ENCODE data around the gene EMID1.

EMID1 gene

DNA sequence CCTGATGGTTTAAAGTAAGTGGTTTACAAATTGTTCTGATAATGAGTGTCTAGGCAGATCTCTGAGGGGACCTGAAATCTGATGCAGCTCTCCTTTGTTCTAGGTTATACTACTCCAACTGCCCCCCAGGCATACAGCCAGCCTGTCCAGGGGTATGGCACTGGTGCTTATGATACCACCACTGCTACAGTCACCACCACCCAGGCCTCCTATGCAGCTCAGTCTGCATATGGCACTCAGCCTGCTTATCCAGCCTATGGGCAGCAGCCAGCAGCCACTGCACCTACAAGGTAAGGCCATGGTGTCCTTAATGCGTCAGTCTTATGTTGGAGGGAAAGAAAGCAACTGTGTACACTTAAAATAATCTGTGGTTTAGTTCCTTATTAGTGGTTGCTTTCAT is 72.2 kb downstream of the EMID1 start:
- DNase-seq (ENCODE audit: low read depth in 1 of 2, low spot score in 1 of 2), result no peak

DNA sequence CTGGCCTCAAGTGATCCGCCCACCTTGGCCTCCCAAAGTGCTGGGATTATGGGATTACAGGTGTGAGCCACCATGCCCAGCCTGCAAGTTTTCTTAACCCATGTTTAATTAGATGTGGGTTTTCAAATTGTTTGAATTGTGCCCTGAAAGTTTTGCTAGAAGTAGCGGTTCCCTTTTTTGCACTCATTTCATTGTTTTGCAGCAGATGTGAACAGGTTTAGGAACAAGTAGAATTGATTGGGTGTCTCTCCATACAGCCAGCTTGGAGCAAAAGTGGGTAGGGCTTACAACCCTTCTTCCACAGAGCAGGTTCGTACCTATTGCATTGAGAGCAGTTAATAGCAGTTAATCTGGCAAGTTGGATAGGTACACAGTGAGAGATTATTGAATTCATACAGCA is 78.5 kb downstream of the EMID1 start:
- no peak for DNase-seq (ENCODE audit: low read depth in 1 of 2, low spot score in 1 of 2)

DNA sequence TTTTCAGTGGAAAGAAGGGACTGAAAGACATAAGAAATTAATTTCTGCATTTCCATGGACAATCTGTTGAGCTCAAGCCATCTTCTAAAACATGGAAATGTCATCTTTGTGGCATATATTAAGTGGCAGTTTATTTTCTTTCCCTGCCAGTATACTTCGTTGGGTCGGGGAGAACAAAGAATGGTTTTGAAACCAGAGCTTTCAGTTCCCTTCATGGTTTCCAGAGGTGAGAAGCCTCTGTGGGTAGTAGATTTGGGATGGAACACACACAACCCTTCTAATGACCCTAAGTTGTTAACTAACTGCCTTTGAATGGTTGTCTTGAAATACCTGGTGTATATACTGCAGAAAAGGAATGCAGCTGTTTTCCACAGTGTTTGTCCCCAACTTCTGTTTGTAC is 83.1 kb downstream of the EMID1 start:
- DNase-seq (ENCODE audit: low read depth in 1 of 2, low spot score in 1 of 2), result no peak

DNA sequence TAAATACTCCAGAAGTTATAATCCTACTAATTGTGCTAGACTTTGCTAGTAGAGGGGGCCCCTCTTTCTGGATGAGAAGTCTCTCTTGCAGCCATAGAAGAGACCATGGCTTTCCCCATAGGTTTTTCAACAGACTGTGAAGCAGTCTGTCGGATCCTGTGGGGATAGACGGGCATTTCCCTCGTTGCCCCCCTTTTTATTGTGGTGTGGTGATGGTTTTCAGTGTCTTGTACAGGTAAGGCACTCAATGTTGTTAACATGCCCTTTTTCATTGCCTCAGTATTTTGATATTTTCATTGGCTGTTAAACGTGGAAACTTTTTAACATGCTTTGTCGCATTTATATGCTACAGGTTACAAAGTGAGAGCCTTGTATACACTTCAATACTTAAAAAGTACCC is 84.4 kb downstream of the EMID1 start:
- no peak for DNase-seq (ENCODE audit: low read depth in 1 of 2, low spot score in 1 of 2)

DNA sequence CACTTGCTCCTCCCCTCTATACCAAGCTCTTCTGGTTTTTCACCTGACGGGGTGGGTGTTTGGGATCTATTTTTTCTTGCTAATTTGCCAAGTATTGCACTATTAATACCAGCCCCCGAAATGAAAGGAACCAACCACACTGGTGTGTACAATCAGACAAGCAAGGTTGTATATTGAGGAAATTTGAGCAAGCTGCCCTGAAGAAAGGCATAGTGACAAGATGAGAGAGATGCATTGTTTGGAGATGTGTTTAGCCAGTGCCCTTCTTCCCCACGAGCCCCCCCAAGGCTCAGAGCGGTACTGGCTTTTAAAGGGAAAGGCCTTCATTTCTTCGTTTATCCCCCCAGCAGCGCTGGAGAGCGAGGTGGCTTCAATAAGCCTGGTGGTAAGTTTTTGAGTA is 85.5 kb downstream of the EMID1 start:
- no peak for DNase-seq (ENCODE audit: low read depth in 1 of 2, low spot score in 1 of 2)

DNA sequence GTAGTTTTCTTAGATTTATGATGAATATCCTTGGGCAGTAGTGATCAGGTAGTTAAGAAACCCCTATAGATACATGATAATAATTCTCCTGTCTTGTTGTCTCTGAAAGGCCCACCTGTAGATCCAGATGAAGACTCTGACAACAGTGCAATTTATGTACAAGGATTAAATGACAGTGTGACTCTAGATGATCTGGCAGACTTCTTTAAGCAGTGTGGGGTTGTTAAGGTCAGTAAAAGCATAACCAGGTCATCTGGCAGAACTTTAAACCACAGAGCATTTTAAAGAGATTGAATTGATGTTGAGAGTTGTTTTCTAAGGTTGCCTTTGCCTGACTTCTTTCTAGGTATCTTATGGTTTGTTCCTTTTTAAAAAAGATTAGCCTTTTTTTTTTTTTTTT is 86.7 kb downstream of the EMID1 start:
- no peak for DNase-seq (ENCODE audit: low read depth in 1 of 2, low spot score in 1 of 2)

DNA sequence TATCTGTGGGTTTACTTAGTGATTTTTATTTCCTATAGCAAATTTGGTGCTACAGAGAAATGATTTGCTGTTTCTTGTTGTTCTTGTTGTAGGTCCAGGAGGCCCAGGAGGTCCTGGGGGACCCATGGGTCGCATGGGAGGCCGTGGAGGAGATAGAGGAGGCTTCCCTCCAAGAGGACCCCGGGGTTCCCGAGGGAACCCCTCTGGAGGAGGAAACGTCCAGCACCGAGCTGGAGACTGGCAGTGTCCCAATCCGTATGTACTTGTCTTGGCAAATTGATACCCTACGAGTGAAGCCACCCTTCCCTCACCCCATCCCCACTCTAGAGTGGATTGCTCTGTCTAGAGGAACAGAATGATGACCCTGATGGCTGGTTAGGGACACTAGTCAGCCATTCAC is 92.9 kb downstream of the EMID1 start:
- DNase-seq (ENCODE audit: low read depth in 1 of 2, low spot score in 1 of 2), result no peak

DNA sequence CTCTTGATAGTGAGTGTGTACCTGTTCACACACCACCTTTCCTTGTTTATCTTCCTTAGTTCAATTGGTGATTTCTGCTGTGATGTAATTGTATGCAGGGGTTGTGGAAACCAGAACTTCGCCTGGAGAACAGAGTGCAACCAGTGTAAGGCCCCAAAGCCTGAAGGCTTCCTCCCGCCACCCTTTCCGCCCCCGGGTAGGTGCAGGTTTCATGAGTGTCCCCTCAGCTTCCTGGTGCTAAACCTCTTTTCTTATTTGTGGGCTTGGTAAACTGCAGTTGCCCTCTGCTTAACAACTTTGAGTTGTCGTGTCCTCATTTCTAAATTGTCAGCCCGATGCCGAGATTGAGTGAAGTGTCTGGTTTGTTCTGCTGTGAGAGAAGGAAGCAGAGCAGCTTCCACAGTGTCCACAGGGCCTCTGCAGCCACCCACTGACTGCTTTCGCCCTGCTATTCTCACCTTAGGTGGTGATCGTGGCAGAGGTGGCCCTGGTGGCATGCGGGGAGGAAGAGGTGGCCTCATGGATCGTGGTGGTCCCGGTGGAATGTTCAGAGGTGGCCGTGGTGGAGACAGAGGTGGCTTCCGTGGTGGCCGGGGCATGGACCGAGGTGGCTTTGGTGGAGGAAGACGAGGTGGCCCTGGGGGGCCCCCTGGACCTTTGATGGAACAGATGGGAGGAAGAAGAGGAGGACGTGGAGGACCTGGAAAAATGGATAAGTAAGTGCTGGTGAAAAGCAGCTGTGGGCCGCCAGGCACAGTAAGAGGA is 93.6 kb downstream of the EMID1 start:
- no peak for DNase-seq (ENCODE audit: low read depth in 1 of 2, low spot score in 1 of 2)

DNA sequence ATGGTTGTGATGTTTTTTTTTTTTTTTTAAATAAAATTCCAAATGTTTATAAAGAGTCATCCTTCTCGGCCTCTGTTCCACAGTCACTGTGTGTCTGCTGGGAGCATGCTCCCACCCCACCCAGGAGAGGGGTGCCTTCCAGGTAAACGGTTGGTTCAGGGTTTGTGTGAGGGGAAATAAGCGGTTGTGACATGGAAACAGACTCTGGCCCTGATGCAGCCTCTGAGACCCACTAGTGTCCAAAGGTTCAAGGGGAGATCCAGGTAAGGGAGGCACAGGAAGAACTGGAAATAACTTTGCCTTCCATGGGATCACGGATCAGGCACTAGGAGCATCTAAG is 94.7 kb downstream of the EMID1 start:
- DNase-seq (ENCODE audit: low read depth in 1 of 2, low spot score in 1 of 2), result no peak

DNA sequence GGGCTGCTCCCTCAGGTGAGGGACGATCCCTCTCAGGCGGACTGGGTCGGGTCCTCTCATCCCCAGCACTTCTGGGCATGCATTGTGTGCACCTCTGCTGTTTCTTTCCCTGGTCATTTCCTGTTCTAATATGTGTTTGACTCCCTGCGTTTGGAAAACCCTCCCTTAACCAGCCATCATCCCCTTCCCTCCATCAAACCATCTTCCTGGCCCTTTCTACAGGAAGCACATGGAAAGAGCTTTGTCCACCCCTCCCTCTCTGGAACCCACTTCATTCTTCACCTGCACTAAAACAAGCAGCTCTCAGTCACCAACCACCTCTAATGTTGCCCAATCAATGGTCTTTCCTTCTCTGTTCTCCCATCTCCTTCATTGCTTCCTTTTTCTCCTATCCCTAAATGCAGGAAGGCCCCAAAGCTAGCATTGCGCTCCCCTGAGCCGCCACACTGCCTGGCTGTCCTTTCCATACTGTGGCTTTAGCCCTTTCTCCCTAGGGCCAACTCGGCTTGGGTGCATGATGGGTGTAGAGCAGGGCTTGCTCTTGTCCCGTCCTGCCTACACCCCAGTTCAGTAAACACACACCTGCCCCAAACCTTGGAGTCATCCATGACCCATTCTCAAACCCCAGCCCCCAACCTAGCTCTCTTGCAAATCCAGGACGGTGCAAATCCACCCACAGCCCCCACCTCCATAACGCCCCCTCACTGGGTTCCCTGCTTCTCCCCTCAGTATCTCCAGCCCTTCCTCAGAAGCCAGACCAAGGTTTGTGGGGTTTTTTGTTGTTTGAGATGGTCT is 95.3 kb downstream of the EMID1 start:
- DNase-seq (ENCODE audit: low read depth in 1 of 2, low spot score in 1 of 2), result no peak

DNA sequence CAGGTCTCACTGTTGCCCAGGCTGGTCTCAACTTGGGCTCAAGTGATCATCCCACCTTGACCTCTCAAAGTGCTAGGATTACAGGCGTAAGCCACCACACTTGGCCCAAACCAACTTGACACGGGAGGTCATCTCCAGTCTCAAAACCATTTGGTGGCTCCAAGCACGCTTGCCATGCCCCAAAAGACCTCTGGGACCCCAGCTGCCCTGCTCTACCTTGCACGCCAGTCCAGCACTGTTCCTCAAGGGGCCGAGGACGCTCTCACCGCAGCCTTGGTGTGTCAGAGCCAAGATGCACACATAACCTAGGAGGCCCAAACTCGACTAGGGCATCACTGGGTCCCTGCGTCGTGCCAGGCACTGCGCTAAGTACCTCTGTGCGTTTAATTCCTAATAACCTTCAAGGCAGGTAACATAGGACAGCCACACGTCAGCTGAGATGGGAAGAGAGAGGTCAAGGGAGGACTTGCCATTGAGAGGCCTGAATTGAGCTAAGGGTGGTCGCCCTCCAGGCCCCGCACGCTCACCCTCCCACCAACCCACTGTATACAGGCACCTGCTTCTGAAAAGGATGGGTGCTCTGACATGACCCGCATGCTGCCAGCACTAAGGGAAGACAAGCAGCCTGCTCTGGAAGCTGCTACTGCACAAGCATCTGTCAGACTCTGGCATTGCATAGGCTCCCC is 96.2 kb downstream of the EMID1 start:
- no peak for DNase-seq (ENCODE audit: low read depth in 1 of 2, low spot score in 1 of 2)

DNA sequence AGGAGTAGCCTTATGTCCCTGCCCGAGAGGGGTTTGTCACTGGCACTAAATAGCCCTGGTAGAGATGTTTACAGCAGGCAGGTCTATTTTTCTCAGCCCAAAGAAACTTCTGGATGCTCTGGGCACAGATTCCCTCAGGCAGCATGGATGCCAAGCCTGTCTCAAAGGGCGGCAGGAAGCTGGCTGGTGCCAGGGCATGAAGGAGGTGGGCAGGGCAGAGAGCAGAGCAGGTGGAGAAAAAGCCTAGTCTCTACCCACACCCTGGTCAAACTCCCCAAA is 96.6 kb downstream of the EMID1 start:
- no peak for DNase-seq (ENCODE audit: low read depth in 1 of 2, low spot score in 1 of 2)

DNA sequence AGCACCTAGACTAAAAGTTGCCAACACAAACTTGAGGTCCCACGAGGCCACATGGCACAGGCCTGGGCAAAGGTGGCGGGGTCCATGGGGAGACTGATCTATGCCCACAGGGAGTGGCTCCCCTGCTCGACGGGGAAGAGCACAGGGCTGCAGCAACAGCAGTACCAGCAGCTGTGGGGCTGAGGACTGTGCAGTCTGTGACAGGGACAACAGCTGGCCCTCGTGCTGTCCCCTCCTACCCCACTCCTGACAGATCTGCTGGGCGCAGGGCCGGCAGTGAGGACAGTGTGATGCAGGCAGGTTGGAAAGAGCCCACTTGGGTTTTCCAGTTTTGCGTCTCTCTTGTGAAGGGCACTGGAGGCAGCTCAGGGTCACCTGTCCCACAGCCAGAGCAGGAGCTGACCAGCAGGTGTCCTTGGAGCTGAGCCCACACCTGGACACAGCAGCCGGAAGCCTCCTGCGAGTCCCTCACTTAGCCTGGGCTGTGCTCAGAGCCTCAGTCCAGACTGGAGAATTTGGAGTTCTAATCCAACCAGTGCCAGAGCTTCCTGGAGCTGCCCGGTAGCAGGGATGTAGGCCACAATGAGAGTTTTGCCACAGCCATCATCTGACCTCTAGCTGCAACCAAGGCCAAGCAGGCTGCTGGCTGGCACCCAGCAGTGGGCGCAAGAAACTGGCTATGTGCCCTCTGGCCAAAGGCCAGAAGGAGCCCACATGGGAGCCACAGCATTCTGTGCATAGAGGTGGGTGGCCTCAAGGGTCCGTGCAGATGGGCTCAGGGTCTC is 97.2 kb downstream of the EMID1 start:
- DNase-seq (ENCODE audit: low read depth in 1 of 2, low spot score in 1 of 2), result no peak

DNA sequence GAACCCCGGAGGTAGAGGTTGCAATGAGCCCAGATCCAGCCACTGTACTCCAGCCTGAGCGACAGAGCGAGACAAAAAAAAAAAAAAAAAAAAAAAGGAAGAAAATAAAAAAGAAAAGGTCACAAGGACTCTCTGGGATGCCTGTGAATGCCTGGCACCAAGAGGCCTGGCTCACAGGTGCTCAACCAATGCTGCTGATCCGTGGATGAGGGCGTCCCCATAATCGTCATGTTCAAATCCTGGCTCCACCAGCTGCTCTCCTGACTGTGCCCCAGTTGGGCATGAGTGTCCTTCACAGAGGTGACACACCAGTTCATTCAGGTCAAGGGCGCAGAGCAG is 100.1 kb downstream of the EMID1 start:
- no peak for DNase-seq (ENCODE audit: low read depth in 1 of 2, low spot score in 1 of 2)

DNA sequence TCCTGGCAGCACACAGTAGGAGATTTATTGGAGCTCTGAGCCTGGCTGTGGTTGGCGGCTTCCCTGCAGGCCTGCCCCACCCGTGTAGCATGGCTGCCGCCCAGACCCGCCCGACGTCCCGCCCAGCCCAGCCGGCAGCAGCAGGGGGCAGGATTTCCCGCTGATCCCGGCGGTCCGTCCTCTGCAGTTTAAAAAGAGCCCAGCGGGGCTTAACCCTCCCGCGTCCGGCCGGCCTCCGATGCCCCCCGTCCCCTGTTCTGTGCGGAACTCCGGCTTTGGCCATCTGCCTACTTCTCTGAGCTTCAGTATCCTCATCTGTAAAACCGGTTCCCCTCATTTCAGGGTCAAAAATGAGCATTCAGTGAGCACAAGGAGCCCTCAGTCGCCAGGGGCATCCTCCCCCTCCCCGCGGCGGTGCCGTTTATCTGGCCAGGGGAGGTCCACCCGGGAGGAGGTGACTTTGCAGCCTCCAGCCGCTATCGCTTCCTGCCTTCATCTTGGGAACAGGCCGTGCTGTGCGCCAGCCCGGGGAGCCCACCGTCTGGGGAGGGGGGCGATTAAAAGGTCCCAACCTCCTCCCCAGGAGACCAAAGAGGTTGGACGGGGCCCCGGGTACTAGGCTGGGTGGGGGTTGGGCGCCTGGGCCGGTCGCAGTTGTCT is 100.6 kb downstream of the EMID1 start, which contains the start of gene GAS2L1:
TSS of gene GAS2L1 (plus strand) at position 476 of the 660 bp plus-strand sequence. CDS start 1,456 bp downstream, outside the sequence.
- DNase-seq (ENCODE audit: low read depth in 1 of 2, low spot score in 1 of 2), result no peak

DNA sequence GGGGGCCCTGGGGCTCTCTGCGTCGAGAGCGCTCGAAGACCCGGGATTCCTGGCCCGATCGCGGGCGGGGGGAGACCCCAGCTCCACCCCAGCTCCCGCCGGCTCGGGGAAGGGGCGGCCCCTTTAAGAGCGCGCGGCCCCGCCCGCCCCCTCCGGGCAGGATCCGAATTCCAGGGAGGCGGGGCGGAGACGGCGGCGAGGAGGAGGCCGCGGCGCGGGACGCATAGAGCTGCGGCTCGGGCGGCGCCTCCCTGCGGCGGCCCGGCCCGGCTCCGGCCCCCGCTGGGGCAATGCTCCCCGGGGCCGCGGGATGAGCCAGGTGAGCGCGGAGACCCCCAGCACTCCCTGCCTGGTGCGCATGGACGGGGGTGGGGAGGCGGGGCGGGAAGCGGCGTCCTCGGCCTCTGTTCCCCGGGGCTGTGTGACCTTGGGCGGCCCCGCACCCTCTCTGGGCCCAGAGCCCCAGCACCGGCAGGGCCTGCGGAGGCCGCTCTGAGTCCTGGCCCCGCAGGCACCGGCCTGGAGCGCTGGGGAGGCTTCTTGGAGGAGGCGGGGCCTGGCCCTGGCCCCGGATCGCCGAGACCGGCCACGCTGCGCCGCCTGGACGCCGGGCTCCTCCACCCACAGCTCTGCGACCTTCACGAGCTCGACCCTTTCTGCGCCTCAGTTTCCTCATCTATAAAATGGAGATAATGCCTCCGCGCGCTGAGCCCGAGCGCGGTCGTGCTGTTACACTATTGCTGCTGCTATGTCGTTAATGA is 101.3 kb downstream of the EMID1 start:
- no peak for DNase-seq (ENCODE audit: low read depth in 1 of 2, low spot score in 1 of 2)

DNA sequence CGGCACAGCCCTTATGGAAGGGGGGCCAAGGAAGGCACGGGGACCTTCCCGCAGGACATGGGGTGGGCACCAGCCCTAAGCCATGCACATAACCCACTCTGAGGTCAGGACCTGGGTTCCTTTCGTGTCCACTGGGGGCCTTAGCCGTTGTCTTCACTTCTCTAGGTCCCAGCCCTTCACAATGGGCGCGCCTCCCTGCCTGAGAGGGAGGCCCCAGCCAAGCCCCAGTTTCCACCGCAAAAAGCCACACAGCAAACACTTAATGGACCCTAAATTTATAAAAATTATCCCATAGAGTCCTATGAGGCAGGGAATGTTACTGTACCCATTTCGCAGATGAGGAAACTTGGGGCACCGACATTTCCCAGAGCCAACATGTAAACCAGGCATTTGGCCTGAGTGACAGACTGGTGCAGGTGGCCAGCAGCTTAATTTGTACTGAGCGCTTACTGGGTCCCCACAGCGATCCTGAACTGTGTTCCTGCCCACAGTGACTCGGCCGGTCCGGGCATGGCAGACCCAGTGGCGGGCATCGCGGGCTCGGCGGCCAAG is 102.0 kb downstream of the EMID1 start:
- DNase-seq (ENCODE audit: low read depth in 1 of 2, low spot score in 1 of 2), result no peak

DNA sequence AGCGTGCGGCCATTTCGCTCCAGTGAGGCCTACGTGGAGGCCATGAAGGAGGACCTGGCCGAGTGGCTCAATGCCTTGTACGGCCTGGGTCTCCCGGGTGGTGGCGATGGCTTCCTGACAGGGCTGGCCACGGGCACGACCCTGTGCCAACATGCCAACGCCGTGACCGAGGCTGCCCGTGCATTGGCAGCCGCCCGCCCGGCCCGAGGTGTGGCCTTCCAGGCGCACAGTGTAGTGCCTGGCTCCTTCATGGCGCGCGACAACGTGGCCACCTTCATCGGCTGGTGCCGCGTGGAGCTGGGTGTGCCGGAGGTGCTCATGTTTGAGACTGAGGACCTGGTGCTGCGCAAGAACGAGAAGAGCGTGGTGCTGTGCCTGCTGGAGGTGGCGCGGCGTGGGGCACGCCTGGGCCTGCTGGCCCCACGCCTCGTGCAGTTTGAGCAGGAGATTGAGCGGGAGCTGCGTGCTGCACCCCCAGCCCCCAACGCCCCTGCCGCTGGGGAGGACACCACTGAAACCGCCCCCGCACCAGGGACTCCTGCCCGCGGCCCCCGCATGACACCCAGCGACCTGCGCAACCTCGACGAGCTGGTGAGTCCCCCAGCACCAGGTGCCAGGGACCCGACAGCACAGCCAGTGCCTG is 102.6 kb downstream of the EMID1 start:
- no peak for DNase-seq (ENCODE audit: low read depth in 1 of 2, low spot score in 1 of 2)

DNA sequence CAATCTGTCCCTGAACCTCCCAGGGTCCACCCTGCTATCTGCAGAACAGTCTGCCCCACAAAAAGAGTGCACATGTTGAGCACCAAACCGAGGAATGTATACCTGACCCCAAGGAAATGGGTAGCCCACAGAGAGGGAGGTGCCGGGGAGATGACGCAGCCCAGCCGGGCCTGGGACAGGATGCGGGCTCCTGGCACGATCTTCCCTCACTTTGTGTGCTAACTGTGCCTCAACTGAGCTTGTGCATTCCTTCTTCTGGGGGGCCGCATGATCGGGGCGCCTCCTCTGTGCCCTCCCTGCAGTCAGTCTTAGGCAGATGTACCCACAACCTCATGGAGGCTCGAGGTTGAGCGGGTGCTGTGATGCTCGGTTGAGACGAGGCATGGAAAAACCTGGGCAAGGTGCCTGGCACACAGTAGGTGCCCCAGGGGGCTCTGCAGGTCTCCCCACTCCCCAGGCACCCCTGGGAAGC is 103.1 kb downstream of the EMID1 start:
- no peak for DNase-seq (ENCODE audit: low read depth in 1 of 2, low spot score in 1 of 2)

Data from activated T-helper 1 cell treated with anti-CD3 and anti-CD28 coated beads, Interleukin-2, amount 50 U/mL, for 16 hours (primary cell).